Vagina (tissue), 2 donors: ENCODE measurements around the gene GUCY2C. TPM values are rescaled to one million over a fixed set of nuclear protein-coding genes. Genes with fewer than 3 reads are reported as not detected.

Experiments
- DNase-seq, 2 donors: peaks; one replicate each; pipeline ENCODE4 v3.0.0-alpha.2; 2017; ENCODE audit errors: extremely low spot score in 2 of 2
- H3K27ac ChIP-seq: fragments of 200-600 bp; sonication (generic); one replicate; pipeline ENCODE4 v1.5.1; 2019
- H3K27me3 ChIP-seq: fragments of 200-600 bp; sonication (generic); one replicate; pipeline ENCODE4 v1.5.1; 2019
- H3K36me3 ChIP-seq, 2 donors: fragments of 200-600 bp; sonication (generic); one replicate each; pipeline ENCODE4 v1.5.1; 2017 to 2019
- H3K4me1 ChIP-seq: fragments of 200-600 bp; sonication (generic); one replicate; pipeline ENCODE4 v1.5.1; 2019
- H3K4me3 ChIP-seq, 2 donors: fragments of 200-600 bp; sonication (generic); 1 replicate in 1 of 2; 2 replicates in 1 of 2; pipeline ENCODE4 v1.5.1; 2016 to 2019
- H3K9me3 ChIP-seq: fragments of 200-600 bp; sonication (generic); one replicate; pipeline ENCODE4 v1.5.1; 2019
- CTCF ChIP-seq, 3 experiments: fragments of 450-650 bp in 2 of 3; fragments of 200-600 bp in 1 of 3; sonication (generic) in 1 of 3; IDR thresholded peaks; one replicate each; pipeline ENCODE4 v1.5.1; 2017 to 2019; ENCODE audit warnings: antibody characterized with exemption in 3 of 3, mild to moderate bottlenecking in 2 of 3, moderate library complexity in 2 of 3
- POLR2A ChIP-seq, 2 donors: fragments of 450-650 bp; IDR thresholded peaks; one replicate each; pipeline ENCODE4 v1.6.1; 2017; ENCODE audit warnings: antibody characterized with exemption in 2 of 2, mild to moderate bottlenecking in 2 of 2, moderate library complexity in 2 of 2
- POLR2AphosphoS5 ChIP-seq, 2 donors: sonication (generic); formaldehyde crosslinking; IDR thresholded peaks; one replicate each; pipeline ENCODE4 v1.9.0; 2017; ENCODE audit warnings: antibody characterized with exemption in 2 of 2, mild to moderate bottlenecking in 2 of 2, low read depth in 1 of 2; ENCODE audit not compliant: insufficient read depth in 1 of 2
- intact Hi-C: fragments of 100-400 bp; cut with DNase I; formaldehyde crosslinking; loops from one replicate; pipeline ENCODE4 v1.15.1; 2023
- total RNA-seq: library from RNA; depleted of rRNA; stranded (reverse); fragments of >200 nt; gene quantifications from one replicate; pipeline ENCODE4 v1.2.3, GENCODE V29; 2016

The GUCY2C gene
- total RNA-seq, 1 donor from 2014 or later, result 0.74 TPM

GRCh38 chr12:14578646-14579045 lies 117.8 kb downstream of the GUCY2C start:
- Histone ChIP-seq H3K4me1 (peaks cover 3% of the 10 kb centered on the region), H3K27ac (no peak overlapping the region), H3K27me3 (no peaks in the 10 kb centered on the region), H3K36me3 (no peaks in the 10 kb centered on the region), H3K9me3 (no peaks in the 10 kb centered on the region), H3K4me3 (no peak overlapping the region)
- DNase-seq, result no peak
- intact Hi-C loops, result no loop called here
- TF ChIP-seq POLR2A (IDR thresholded peaks at IDR 0.05) (no peak), CTCF (IDR thresholded peaks at IDR 0.05) (no peak), POLR2AphosphoS5 (IDR thresholded peaks at IDR 0.05; ENCODE audit: insufficient read depth in 1 of 2, low read depth in 1 of 2) (no peak)

DNA sequence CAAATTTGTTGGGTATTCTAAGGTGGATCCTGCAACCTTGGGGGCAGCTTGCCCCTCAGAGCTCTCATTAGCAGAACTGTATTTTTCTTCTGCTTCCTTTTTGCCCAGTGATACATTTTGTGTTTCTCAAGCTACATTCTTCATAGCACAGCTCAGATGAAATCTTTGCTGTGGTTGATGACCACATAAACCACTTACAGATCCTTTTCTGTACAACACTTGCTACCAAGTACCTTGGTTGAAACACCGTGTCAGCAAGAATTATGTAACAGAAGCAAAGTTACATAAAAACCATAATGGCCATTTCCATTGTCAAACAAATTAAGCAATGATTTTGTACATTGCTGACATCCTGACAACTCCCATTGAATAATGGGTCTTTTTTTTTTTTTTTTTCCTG lies 119.1 kb downstream of the GUCY2C start:
- no peak overlapping the region for H3K27ac ChIP-seq
- H3K36me3 ChIP-seq, result no peaks in the 10 kb centered on the region
- no peak for DNase-seq
- H3K27me3 ChIP-seq, result no peaks in the 10 kb centered on the region
- peaks cover 3% of the 10 kb centered on the region for H3K4me1 ChIP-seq
- intact Hi-C loops, result no loop called here
- H3K9me3 ChIP-seq, result no peaks in the 10 kb centered on the region
- H3K4me3 ChIP-seq, result no peak overlapping the region
- TF ChIP-seq POLR2AphosphoS5 (IDR thresholded peaks at IDR 0.05; ENCODE audit: insufficient read depth in 1 of 2, low read depth in 1 of 2), result no peak
- TF ChIP-seq CTCF (IDR thresholded peaks at IDR 0.05), result no peak
- no peak for TF ChIP-seq POLR2A (IDR thresholded peaks at IDR 0.05)

- Histone ChIP-seq H3K27me3 (no peaks in the 10 kb centered on the region), H3K4me1 (peaks cover 3% of the 10 kb centered on the region), H3K27ac (no peak overlapping the region), H3K4me3 (no peak overlapping the region), H3K9me3 (no peaks in the 10 kb centered on the region), H3K36me3 (no peaks in the 10 kb centered on the region)
- no peak for TF ChIP-seq POLR2A (IDR thresholded peaks at IDR 0.05)
- no peak for TF ChIP-seq POLR2AphosphoS5 (IDR thresholded peaks at IDR 0.05; ENCODE audit: insufficient read depth in 1 of 2, low read depth in 1 of 2)
- TF ChIP-seq CTCF (IDR thresholded peaks at IDR 0.05), result no peak
- intact Hi-C loops, result no loop called here
- no peak for DNase-seq
Measured at GRCh38 chr12:14576896-14577295, 119.5 kb downstream of the GUCY2C start.

DNA sequence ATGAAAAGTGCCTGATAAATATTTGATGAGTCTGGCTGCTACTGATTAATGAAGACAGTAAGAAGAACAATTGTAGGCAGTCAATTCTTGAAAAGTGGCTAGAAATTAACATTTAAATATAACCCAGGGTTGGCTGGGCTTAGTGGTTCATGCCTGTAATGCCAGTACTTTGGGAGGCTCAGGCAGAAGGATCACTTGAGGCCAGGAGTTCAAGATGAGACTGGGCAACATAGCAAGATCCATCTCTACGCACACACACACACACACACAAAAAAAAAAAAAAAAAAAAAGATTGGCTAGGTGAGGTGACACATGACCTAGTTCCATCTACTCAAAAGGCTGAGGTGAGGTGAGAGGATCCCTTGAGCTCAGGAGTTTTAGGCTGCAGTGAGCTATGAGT lies 120.8 kb downstream of the GUCY2C start:
- TF ChIP-seq CTCF (IDR thresholded peaks at IDR 0.05) (no peak), POLR2A (IDR thresholded peaks at IDR 0.05) (no peak), POLR2AphosphoS5 (IDR thresholded peaks at IDR 0.05; ENCODE audit: insufficient read depth in 1 of 2, low read depth in 1 of 2) (no peak)
- Histone ChIP-seq H3K27me3 (no peaks in the 10 kb centered on the region), H3K4me1 (peaks cover 3% of the 10 kb centered on the region), H3K27ac (no peak overlapping the region), H3K4me3 (no peak overlapping the region), H3K36me3 (no peaks in the 10 kb centered on the region), H3K9me3 (no peaks in the 10 kb centered on the region)
- no peak for DNase-seq
- intact Hi-C loops, result no loop called here

- Histone ChIP-seq H3K4me1 (peaks cover 4% of the 10 kb centered on the region), H3K9me3 (no peaks in the 10 kb centered on the region), H3K36me3 (no peaks in the 10 kb centered on the region), H3K4me3 (no peak overlapping the region), H3K27ac (no peak overlapping the region), H3K27me3 (no peaks in the 10 kb centered on the region)
- DNase-seq, result peak in 1 of 2 donors; percentile 81
- intact Hi-C loops, result no loop called here
- TF ChIP-seq POLR2AphosphoS5 (IDR thresholded peaks at IDR 0.05; ENCODE audit: insufficient read depth in 1 of 2, low read depth in 1 of 2) (no peak), CTCF (IDR thresholded peaks at IDR 0.05) (no peak), POLR2A (IDR thresholded peaks at IDR 0.05) (no peak)
Measured at GRCh38 chr12:14573118-14573517, 123.3 kb downstream of the GUCY2C start.
